HCT116 (cell line): ENCODE data around the gene CSN1S1. TPM values are rescaled to one million over a fixed set of nuclear protein-coding genes. Genes with fewer than 3 reads are reported as not detected.

Experiments used
- ATAC-seq: fragments of 200-7000 bp; cut with Tn5 transposase; 2 replicates; pipeline ENCODE4 v1.9.1; 2020; ENCODE audit warnings: mild to moderate bottlenecking, moderate library complexity
- BruUV-seq: library from RNA; stranded (reverse); fragments of 400-500 nt; replicated peaks from 2 replicates; lab custom pipeline; 2021; lab: Mats Ljungman, UMichigan
- CTCF ChIA-PET: fragments of 300-600 bp; sonication (Branson Sonifier 250); formaldehyde crosslinking; loops from one replicate; lab custom pipeline; 2021; ENCODE audit warnings: antibody characterized with exemption; lab: Charles Lee
- POLR2A ChIA-PET: fragments of 300-600, 350-600 bp; sonication (Branson Sonifier 250); formaldehyde crosslinking; loops from one replicate; lab custom pipeline; 2021; ENCODE audit warnings: antibody characterized with exemption; lab: Charles Lee
- RAD21 ChIA-PET, 2 experiments: fragments of 300-600 bp; sonication (Branson Sonifier 250); formaldehyde crosslinking; loops; one replicate each; lab custom pipeline; 2023; ENCODE audit warnings: low total read pairs in 2 of 2; ENCODE audit not compliant: uncharacterized antibody in 2 of 2, unreplicated experiment in 2 of 2, low non-redundant PET in 1 of 2; lab: Charles Lee
- DNase-seq: peaks from one replicate; pipeline ENCODE4 v3.0.0-alpha.2; 2010; ENCODE audit warnings: low read depth, low spot score
- H2AFZ ChIP-seq: fragments of 200-600 bp; shearing (Covaris generic), sonication (generic); 2 replicates; pipeline ENCODE4 v1.6.1; 2017; ENCODE audit warnings: low read depth, mixed run types, mixed read lengths, antibody characterized with exemption, low read length; ENCODE audit not compliant: poor library complexity, severe bottlenecking
- H3K27ac ChIP-seq: 2 replicates; pipeline ENCODE4 v1.5.1; 2012; ENCODE audit warnings: low read depth, low read length
- H3K27me3 ChIP-seq: fragments of 200-600 bp; sonication (generic); 2 replicates; pipeline ENCODE4 v1.6.1; 2016; ENCODE audit warnings: mixed run types, low read length, mixed read lengths; ENCODE audit not compliant: insufficient read depth
- H3K36me3 ChIP-seq, 2 experiments: fragments of 200-500 bp in 1 of 2; fragments of 200-600 bp in 1 of 2; sonication (Bioruptor generic) in 1 of 2; sonication (generic) in 1 of 2; 2 replicates each; pipeline versions ENCODE4 v1.5.1 to v1.6.1; 2014 to 2016; ENCODE audit warnings: low read length in 2 of 2, inconsistent platforms in 1 of 2, mixed read lengths in 1 of 2, mixed run types in 1 of 2; ENCODE audit not compliant: insufficient read depth in 2 of 2, control insufficient read depth in 1 of 2
- H3K4me1 ChIP-seq, 2 experiments: fragments of 200-600 bp in 1 of 2; sonication (generic) in 1 of 2; 2 replicates each; pipeline versions ENCODE4 v1.5.1 to v1.6.1; 2012 to 2017; ENCODE audit warnings: low read length in 2 of 2, inconsistent platforms in 1 of 2, mild to moderate bottlenecking in 1 of 2, mixed read lengths in 1 of 2, mixed run types in 1 of 2, moderate library complexity in 1 of 2; ENCODE audit not compliant: insufficient read depth in 2 of 2, control insufficient read depth in 1 of 2
- H3K4me2 ChIP-seq: fragments of 200-600 bp; sonication (generic); 2 replicates; pipeline ENCODE4 v1.6.1; 2017; ENCODE audit warnings: mixed run types, low read length, mixed read lengths
- H3K4me3 ChIP-seq, 2 experiments: fragments of 200-600 bp in 1 of 2; sonication (generic) in 1 of 2; replicated peaks in 1 of 2; 2 replicates each; pipeline ENCODE4 v1.5.1; 2011 to 2016; ENCODE audit warnings: low read length in 2 of 2, control low read depth in 1 of 2, low read depth in 1 of 2, mild to moderate bottlenecking in 1 of 2, mixed read lengths in 1 of 2, mixed run types in 1 of 2
- H3K79me2 ChIP-seq: fragments of 200-600 bp; sonication (generic); 2 replicates; pipeline ENCODE4 v1.6.1; 2017; ENCODE audit warnings: mild to moderate bottlenecking, mixed run types, low read length, moderate library complexity, mixed read lengths; ENCODE audit not compliant: insufficient read depth
- H3K9ac ChIP-seq: fragments of 200-600 bp; sonication (generic); 2 replicates; pipeline ENCODE4 v1.6.1; 2016; ENCODE audit warnings: low read length, mixed read lengths
- H3K9me2 ChIP-seq: fragments of 200-600 bp; sonication (generic), shearing (Covaris generic); 2 replicates; pipeline ENCODE4 v1.6.1; 2017; ENCODE audit warnings: mixed run types, mild to moderate bottlenecking, moderate library complexity; ENCODE audit not compliant: insufficient read depth
- H3K9me3 ChIP-seq, 2 experiments: fragments of 200-500 bp in 1 of 2; fragments of 200-600 bp in 1 of 2; sonication (Bioruptor generic) in 1 of 2; sonication (generic) in 1 of 2; 2 replicates each; pipeline ENCODE4 v1.6.1; 2014 to 2017; ENCODE audit warnings: low read length in 2 of 2, mixed read lengths in 2 of 2, inconsistent platforms in 1 of 2, low read depth in 1 of 2, mild to moderate bottlenecking in 1 of 2, mixed run types in 1 of 2, moderate library complexity in 1 of 2; ENCODE audit not compliant: control insufficient read depth in 1 of 2, insufficient read depth in 1 of 2
- H4K20me1 ChIP-seq: fragments of 200-600 bp; sonication (generic), shearing (Covaris generic); 2 replicates; pipeline ENCODE4 v1.6.1; 2017; ENCODE audit warnings: mixed run types, mild to moderate bottlenecking, moderate library complexity; ENCODE audit not compliant: insufficient read depth
- CEBPB ChIP-seq: IDR thresholded peaks from 2 replicates; pipeline ENCODE4 v1.6.1; 2012; ENCODE audit warnings: low read depth
- EZH2phosphoT487 ChIP-seq: fragments of 200-600 bp; IDR thresholded peaks from 2 replicates; pipeline ENCODE4 v1.6.1; 2018; ENCODE audit warnings: antibody characterized with exemption, borderline replicate concordance
- FOSL1 ChIP-seq: IDR thresholded peaks from 2 replicates; pipeline ENCODE4 v1.6.1; 2012; ENCODE audit warnings: low read depth
- JUND ChIP-seq: IDR thresholded peaks from 2 replicates; pipeline ENCODE4 v1.6.1; 2012
- POLR2AphosphoS5 ChIP-seq: IDR thresholded peaks from 2 replicates; pipeline ENCODE4 v1.6.1; 2011; ENCODE audit warnings: mild to moderate bottlenecking, low read depth, low read length, moderate library complexity
- RAD21 ChIP-seq: IDR thresholded peaks from 2 replicates; pipeline ENCODE4 v1.6.1; 2012; ENCODE audit warnings: low read depth, mild to moderate bottlenecking
- TCF7L2 ChIP-seq: IDR thresholded peaks from 2 replicates; pipeline ENCODE4 v1.7.0; 2011; ENCODE audit warnings: borderline replicate concordance, inconsistent platforms; ENCODE audit not compliant: insufficient read depth, insufficient read length; ENCODE audit errors: extremely low read depth
- YY1 ChIP-seq: IDR thresholded peaks from 2 replicates; pipeline ENCODE4 v1.6.1; 2011; ENCODE audit warnings: low read length, low read depth, moderate library complexity, mild to moderate bottlenecking; ENCODE audit not compliant: insufficient replicate concordance; ENCODE audit errors: extremely low read depth
- intact Hi-C: fragments of 100-400 bp; cut with micrococcal nuclease; formaldehyde crosslinking; loops from 2 replicates; pipeline ENCODE4 v1.10.0; 2022
- total RNA-seq: library from RNA; stranded (reverse); gene quantifications from one replicate; pipeline ENCODE4 v1.2.1, GENCODE V29; 2021; ENCODE audit not compliant: unreplicated experiment
- TF ChIP-seq, protein P1 (sequence below): IDR thresholded peaks from 2 replicates; pipeline ENCODE4 v1.6.1; 2011; ENCODE audit warnings: mild to moderate bottlenecking, low read length, moderate library complexity; ENCODE audit not compliant: insufficient replicate concordance; ENCODE audit errors: extremely low read depth
- TF ChIP-seq, protein P2 (sequence below): IDR thresholded peaks from 2 replicates; pipeline ENCODE4 v1.6.1; 2012

CSN1S1 gene
- total RNA-seq, 1 experiment from 2014 or later, result not detected

- TF ChIP-seq POLR2AphosphoS5, result no peak
- TF ChIP-seq, all 23 proteins: peak for 0
Measured at GRCh38 chr4:69957209-69957608, 26.3 kb downstream of the CSN1S1 start (continued).

DNA sequence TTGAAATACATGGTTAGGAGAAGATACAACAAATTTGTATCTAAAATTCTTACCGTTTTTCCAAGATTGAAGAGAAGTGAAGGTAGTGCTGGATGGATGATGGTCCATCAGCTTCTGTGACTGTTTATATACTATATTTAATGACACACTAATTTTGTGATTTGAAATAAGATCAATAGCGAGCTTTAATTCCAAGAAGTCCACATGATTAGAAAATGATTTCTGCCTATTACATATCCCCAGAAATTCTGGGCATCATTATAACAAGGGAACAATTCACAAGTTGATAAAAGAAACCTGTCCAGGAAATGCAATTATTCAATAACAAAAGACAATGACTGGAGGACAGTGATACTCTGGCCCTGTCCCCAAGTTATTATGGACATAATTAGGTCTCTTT is 34.8 kb downstream of the CSN1S1 start, which contains the start of gene CSN2:
Gene CSN2 (minus strand): TSS at position 101 of the 400 bp plus-strand sequence. CDS start 4,733 bp downstream, outside the sequence.
- intact Hi-C loops, result no loop called here
- BruUV-seq, result no TSS peak
- H3K27ac ChIP-seq, result no peak within 1 kb of the TSS
- H2AFZ ChIP-seq, result peak within 1 kb of the TSS; percentile 43
- H3K9me3 ChIP-seq, result no peaks in the 10 kb centered on the region
- H3K27me3 ChIP-seq, result no peaks in the 10 kb centered on the region
- no peaks in the 10 kb centered on the region for H3K79me2 ChIP-seq
- no peak within 1 kb of the TSS for H3K9ac ChIP-seq
- RAD21 ChIA-PET, result no interaction called here
- H3K9me2 ChIP-seq, result no peaks in the 10 kb centered on the region
- CTCF ChIA-PET, result no interaction called here
- DNase-seq (no peak), ATAC-seq (no peak)
- no peak within 1 kb of the TSS for H3K4me3 ChIP-seq
- no peaks in the 10 kb centered on the region for H3K4me1 ChIP-seq
- no peaks in the 10 kb centered on the region for H4K20me1 ChIP-seq
- POLR2A ChIA-PET, result no interaction called here
- H3K36me3 ChIP-seq, result no peaks in the 10 kb centered on the region
- TF ChIP-seq EZH2phosphoT487, result no peak
- no peak for TF ChIP-seq TCF7L2
- TF ChIP-seq, protein P1, sequence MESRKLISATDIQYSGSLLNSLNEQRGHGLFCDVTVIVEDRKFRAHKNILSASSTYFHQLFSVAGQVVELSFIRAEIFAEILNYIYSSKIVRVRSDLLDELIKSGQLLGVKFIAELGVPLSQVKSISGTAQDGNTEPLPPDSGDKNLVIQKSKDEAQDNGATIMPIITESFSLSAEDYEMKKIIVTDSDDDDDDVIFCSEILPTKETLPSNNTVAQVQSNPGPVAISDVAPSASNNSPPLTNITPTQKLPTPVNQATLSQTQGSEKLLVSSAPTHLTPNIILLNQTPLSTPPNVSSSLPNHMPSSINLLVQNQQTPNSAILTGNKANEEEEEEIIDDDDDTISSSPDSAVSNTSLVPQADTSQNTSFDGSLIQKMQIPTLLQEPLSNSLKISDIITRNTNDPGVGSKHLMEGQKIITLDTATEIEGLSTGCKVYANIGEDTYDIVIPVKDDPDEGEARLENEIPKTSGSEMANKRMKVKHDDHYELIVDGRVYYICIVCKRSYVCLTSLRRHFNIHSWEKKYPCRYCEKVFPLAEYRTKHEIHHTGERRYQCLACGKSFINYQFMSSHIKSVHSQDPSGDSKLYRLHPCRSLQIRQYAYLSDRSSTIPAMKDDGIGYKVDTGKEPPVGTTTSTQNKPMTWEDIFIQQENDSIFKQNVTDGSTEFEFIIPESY, result no peak
- TF ChIP-seq FOSL1, result no peak
- no peak for TF ChIP-seq JUND
- TF ChIP-seq YY1, result no peak
- TF ChIP-seq RAD21, result no peak
- TF ChIP-seq CEBPB, result no peak
- TF ChIP-seq, protein P2, sequence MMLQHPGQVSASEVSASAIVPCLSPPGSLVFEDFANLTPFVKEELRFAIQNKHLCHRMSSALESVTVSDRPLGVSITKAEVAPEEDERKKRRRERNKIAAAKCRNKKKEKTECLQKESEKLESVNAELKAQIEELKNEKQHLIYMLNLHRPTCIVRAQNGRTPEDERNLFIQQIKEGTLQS, result no peak
- no peak within 1 kb of the TSS for H3K4me2 ChIP-seq
